GM12864 (cell line): Measurements from ENCODE around the gene GTF2H3.

Experiments
- DNase-seq: peaks from one replicate; pipeline ENCODE4 v3.0.0-alpha.2; 2011; ENCODE audit warnings: low read depth
- H3K4me3 ChIP-seq: 2 replicates; pipeline ENCODE4 v1.5.1; 2011; ENCODE audit warnings: mild to moderate bottlenecking, low read depth, low read length, control low read depth
- CTCF ChIP-seq: IDR thresholded peaks from 2 replicates; pipeline ENCODE4 v1.5.1; 2011; ENCODE audit warnings: low read depth, mild to moderate bottlenecking, moderate library complexity, low read length, control low read depth, inconsistent platforms; ENCODE audit errors: missing control alignments

GTF2H3 gene

DNA sequence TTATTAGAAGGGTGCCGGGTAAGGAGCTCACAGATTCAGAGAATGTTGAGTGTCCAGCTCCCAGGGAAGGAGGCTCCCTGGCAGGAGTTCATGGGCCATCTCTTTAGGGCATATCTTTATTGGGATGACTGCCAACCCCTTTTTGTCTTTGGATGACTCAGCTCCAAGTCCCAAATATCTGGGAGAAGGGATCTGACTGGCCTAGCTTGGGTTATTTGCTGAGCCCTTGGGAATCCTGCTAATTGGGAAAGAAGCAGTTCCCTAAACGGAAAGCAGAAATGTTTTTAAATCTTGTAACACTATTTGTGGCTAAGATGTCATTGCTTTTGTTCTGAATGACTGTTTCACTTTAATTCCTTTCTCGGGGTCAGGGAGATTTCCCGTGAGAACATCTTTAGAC lies 19.1 kb upstream of the GTF2H3 start:
- no peak overlapping the region for H3K4me3 ChIP-seq
- TF ChIP-seq CTCF = no peak
- no peak for DNase-seq

DNA sequence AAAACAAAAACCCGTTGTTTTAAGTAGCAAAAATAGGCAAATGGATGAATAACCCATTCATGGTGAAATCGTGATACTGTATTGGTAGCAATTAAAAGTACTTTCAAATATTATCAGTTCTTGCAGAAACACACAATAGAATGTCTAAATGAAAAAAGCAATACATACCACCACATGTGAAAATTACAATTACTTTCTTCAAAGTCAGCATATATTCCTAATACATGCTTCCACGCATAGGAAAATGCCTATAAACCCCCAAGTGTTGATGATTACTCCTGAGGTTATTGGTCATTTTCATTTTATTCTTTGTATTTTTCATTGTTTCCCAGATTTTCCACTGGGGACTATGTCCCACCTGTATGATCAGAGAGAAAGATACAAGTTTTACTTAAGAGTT lies 16.5 kb upstream of the GTF2H3 start:
- no peak for DNase-seq
- TF ChIP-seq CTCF = no peak
- no peak overlapping the region for H3K4me3 ChIP-seq

- no peak overlapping the region for H3K4me3 ChIP-seq
- no peak for TF ChIP-seq CTCF
- no peak for DNase-seq
These were observed 16.0 kb upstream of the GTF2H3 start for GRCh38 chr12:123617580-123617979.

DNA sequence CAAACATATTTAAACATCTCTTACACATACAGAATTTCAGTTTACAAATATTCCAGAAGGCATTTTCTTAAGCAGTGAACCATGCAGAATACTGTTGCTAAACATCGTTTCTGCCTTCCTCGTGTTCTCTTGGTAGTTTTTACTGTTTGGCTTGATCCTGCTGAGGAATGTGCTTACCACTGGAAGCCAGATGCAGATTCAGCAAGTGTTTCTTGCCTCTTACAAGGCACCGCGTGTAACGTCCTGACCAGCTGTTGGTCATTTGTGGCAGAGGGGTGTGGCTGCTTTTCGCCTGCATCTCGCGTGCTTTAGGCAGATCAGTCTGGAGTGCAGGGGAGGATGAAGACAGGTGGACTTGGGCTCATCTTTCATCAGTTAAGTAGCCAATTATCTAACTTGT lies 12.5 kb upstream of the GTF2H3 start:
- no peak for TF ChIP-seq CTCF
- H3K4me3 ChIP-seq = no peak overlapping the region
- no peak for DNase-seq

GRCh38 chr12:123621619-123622530 lies 11.8 kb upstream of the GTF2H3 start:
- DNase-seq = no peak
- no peak overlapping the region for H3K4me3 ChIP-seq
- no peak for TF ChIP-seq CTCF

GRCh38 chr12:123634142-123634561 lies 523 bp downstream of the GTF2H3 start:
- peak overlapping the region; percentile 92 for H3K4me3 ChIP-seq
- no peak for DNase-seq
- TF ChIP-seq CTCF = no peak

DNA sequence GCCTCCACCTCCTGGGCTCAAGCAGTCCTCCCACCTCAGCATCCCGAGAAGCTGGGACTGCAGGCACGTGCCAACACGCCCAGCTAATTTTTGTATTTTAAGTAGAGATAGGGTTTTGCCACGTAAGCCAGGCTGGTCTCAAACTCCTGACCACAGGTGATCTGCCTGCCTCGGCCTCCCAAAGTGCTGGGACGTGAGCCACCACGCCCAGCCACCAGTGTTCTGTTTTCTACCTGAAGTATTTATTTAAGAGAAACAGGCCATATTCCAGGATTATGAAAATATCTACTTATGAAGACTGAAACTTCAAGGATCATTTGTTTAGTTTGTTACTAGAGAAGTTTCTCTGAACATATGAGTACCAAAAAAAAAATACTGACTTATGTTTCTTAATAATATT lies 10.3 kb downstream of the GTF2H3 start:
- no peak for DNase-seq
- no peak for TF ChIP-seq CTCF
- H3K4me3 ChIP-seq = no peak overlapping the region
